OCI-LY1 (cell line): ENCODE data around the gene MKRN2OS.

ENCODE experiments used
- CTCF ChIP-seq: fragments of 200-600 bp; sonication (generic), shearing (Covaris generic); IDR thresholded peaks from 2 replicates; pipeline ENCODE4 v1.5.1; 2017; ENCODE audit warnings: mild to moderate bottlenecking, antibody characterized with exemption, low read length, moderate library complexity, mixed read lengths
- EZH2 ChIP-seq: fragments of 200-600 bp; sonication (generic), shearing (Covaris generic); IDR thresholded peaks from 2 replicates; pipeline ENCODE4 v1.8.0; 2017; ENCODE audit warnings: borderline replicate concordance, mixed run types, mild to moderate bottlenecking, antibody characterized with exemption, low read length, moderate library complexity, mixed read lengths

- TF ChIP-seq CTCF (no peak), EZH2 (no peak)
Measured at GRCh38 chr3:12591456-12591855, 46.2 kb upstream of the MKRN2OS start.
